Stomach smooth muscle (tissue), 2 donors: ENCODE data around the gene GSTM4.
A peak's percentile ranks its signal among the peaks of the same experiment; 100 is the strongest.

Source experiments
- H3K27ac ChIP-seq: one replicate; pipeline ENCODE4 v1.7.0; 2013; ENCODE audit warnings: mild to moderate bottlenecking, low read length, inconsistent platforms
- H3K27me3 ChIP-seq, 2 donors: one replicate each; pipeline ENCODE4 v1.7.0; 2013; ENCODE audit warnings: low read length in 2 of 2; ENCODE audit not compliant: insufficient read depth in 2 of 2, control insufficient read depth in 1 of 2
- H3K36me3 ChIP-seq, 2 donors: one replicate each; pipeline ENCODE4 v1.7.0; 2013; ENCODE audit warnings: low read length in 2 of 2; ENCODE audit not compliant: control insufficient read depth in 2 of 2, insufficient read depth in 2 of 2
- H3K4me1 ChIP-seq: one replicate; pipeline ENCODE4 v1.7.0; 2013; ENCODE audit warnings: low read length; ENCODE audit not compliant: control insufficient read depth, insufficient read depth
- H3K4me3 ChIP-seq, 2 donors: one replicate each; pipeline ENCODE4 v1.7.0; 2013; ENCODE audit warnings: low read length in 2 of 2
- H3K9ac ChIP-seq, 2 donors: one replicate each; pipeline ENCODE4 v1.7.0; 2013; ENCODE audit warnings: low read length in 2 of 2, mild to moderate bottlenecking in 1 of 2
- H3K9me3 ChIP-seq, 2 donors: one replicate each; pipeline ENCODE4 v1.7.0; 2013; ENCODE audit warnings: low read length in 2 of 2; ENCODE audit not compliant: control insufficient read depth in 2 of 2
- donor health status: healthy.
- donor health status: Pancreatic carcinoma.

GSTM4 gene

GRCh38 chr1:109632671-109633346 lies 23.1 kb upstream of the GSTM4 start:
- Histone ChIP-seq H3K4me3 (peak overlapping the region; percentile 7 to 40), H3K4me1 (peaks cover 36% of the 10 kb centered on the region), H3K9ac (peak overlapping the region; percentile 11 to 62), H3K27me3 (no peaks in the 10 kb centered on the region), H3K27ac (peak overlapping the region; percentile 82), H3K36me3 (peaks cover 15 to 20% of the 10 kb centered on the region in 2 donors), H3K9me3 (no peaks in the 10 kb centered on the region)

DNA sequence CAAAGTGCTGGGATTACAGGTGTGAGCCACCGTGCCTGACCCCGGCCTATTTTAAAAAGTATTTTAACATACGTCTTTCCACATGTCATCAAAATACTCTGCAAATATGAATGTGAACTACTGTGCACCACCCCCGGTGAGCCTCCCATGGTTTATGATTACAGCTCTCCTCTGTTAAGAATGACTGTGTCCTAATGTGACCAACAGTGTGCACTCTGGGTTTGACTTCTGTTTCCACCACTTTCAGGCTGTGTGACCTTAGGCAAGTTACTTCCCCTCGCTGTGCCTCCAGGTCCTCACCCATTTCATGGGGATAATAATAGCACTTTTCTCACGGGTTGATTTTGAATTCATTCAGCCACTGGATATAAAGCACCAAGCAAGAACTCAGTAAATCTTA lies 21.6 kb upstream of the GSTM4 start:
- H3K27ac ChIP-seq: no peak overlapping the region
- no peak overlapping the region for H3K4me3 ChIP-seq
- no peak overlapping the region for H3K9ac ChIP-seq
- H3K9me3 ChIP-seq: no peaks in the 10 kb centered on the region
- peaks cover 9% of the 10 kb centered on the region in 2 donors for H3K36me3 ChIP-seq
- peaks cover 36% of the 10 kb centered on the region for H3K4me1 ChIP-seq
- no peaks in the 10 kb centered on the region for H3K27me3 ChIP-seq

- Histone ChIP-seq H3K36me3 (peaks cover 5 to 7% of the 10 kb centered on the region in 2 donors), H3K4me1 (peaks cover 37% of the 10 kb centered on the region), H3K4me3 (no peak overlapping the region), H3K9ac (no peak overlapping the region), H3K27me3 (no peaks in the 10 kb centered on the region), H3K27ac (no peak overlapping the region), H3K9me3 (no peaks in the 10 kb centered on the region)
Observed at GRCh38 chr1:109634771-109635750, 20.8 kb upstream of the GSTM4 start.

GRCh38 chr1:109635862-109636200 lies 20.1 kb upstream of the GSTM4 start:
- Histone ChIP-seq H3K9me3 (no peaks in the 10 kb centered on the region), H3K4me3 (peak overlapping the region in 1 of 2 donors; percentile 6), H3K9ac (no peak overlapping the region), H3K27me3 (no peaks in the 10 kb centered on the region), H3K36me3 (peaks cover 2 to 4% of the 10 kb centered on the region in 2 donors), H3K27ac (no peak overlapping the region), H3K4me1 (peaks cover 38% of the 10 kb centered on the region)

DNA sequence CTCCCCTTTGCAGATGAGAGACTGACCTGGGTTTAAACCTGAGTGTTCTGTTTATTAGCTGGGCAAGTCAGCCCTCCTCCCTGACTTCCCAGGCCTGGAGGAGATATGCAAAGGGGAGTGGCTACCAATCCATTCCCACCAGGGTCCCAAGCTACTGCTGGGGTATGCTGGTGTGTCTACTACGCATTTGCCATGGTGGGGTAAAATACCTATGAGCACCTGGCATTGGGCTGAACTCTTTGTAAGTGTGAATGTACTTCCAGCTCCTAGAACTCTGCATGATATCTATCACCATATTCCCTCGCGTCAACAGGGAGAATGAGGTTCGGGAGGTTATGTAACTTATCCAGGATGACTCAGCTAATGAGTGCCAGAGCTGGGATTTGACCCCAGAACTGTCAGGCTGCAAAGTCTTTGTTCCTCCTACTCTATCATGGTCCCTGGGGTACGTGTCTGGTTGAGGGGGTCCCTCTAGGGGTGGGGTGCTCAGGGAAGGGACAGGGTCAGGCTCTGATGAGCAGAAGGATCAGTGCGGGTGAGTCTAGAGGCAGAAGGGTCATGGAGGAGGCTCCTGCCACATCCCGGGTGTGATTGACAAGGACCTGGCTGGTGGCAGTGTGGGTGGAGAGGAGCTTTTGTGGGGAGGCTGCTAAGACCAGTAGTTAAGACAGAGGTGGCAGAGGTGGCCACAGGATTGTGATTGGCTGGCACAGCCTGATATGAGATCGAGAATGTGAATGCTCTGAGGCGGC lies 19.5 kb upstream of the GSTM4 start:
- Histone ChIP-seq H3K9me3 (no peaks in the 10 kb centered on the region), H3K4me1 (peaks cover 35% of the 10 kb centered on the region), H3K27ac (no peak overlapping the region), H3K4me3 (peak overlapping the region; percentile 6 to 29), H3K36me3 (no peaks in the 10 kb centered on the region), H3K27me3 (no peaks in the 10 kb centered on the region), H3K9ac (no peak overlapping the region)

- no peak overlapping the region for H3K4me3 ChIP-seq
- H3K27me3 ChIP-seq: no peaks in the 10 kb centered on the region
- no peak overlapping the region for H3K9ac ChIP-seq
- H3K9me3 ChIP-seq: no peaks in the 10 kb centered on the region
- H3K36me3 ChIP-seq: no peaks in the 10 kb centered on the region
- peaks cover 25% of the 10 kb centered on the region for H3K4me1 ChIP-seq
- H3K27ac ChIP-seq: no peak overlapping the region
Observed at GRCh38 chr1:109637446-109637845, 18.5 kb upstream of the GSTM4 start.

DNA sequence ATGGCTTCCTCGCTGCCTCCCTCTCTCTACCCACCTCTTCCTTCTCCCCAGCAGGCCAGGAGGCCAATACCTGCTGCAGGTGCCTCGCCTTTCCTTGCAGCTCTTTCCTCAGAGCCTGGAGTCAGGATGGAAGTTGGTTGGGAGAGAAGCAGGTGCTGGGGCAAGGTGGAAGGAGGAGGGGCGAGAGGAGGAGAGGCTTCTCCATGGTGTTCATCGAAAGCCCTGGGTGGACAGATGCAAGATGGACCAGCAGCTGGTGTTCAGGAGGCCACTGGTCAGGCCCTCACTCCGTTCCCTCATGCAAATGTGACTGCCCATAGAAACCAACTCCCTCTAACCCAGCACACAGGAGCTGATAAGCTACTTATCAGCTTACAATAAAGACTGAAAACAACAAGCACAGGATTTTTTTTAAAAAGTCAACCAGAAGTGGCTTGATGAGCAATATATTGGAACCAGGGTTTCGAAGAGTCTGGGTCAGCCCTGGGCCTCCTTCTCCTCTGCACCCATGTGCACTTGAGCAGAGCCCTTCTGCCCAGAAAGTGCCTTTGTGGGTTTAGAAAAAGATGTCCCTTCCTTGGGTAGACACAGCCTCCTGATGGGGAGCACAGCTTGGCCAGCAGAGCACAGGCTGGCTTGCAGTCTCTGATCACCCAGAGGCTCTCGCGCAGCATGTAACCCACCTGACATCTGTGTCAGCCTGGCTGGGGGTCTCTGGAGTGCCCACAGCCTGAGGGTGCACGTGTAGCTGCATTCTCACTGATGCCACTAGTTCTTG lies 16.6 kb upstream of the GSTM4 start:
- H3K9me3 ChIP-seq: no peaks in the 10 kb centered on the region
- no peaks in the 10 kb centered on the region for H3K36me3 ChIP-seq
- H3K4me3 ChIP-seq: no peak overlapping the region
- no peak overlapping the region for H3K27ac ChIP-seq
- peaks cover 20% of the 10 kb centered on the region for H3K4me1 ChIP-seq
- H3K27me3 ChIP-seq: no peaks in the 10 kb centered on the region
- H3K9ac ChIP-seq: no peak overlapping the region

DNA sequence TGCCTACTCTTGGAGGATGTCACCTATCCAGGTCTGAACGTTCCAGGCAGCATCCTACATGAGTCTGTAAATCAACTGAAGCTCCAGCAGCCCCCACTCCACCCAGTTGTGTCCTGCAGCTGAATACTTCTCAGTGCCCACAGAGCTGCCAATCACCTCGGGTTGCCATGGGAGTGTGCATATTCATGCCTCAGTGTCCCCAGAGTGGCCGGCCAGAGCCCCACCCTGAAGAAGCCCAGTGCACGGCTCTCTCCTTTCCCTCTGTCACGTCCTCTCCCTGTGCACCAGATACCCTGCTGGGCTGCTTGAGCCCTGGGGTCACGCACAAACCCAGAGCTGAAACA lies 16.1 kb upstream of the GSTM4 start:
- H3K4me3 ChIP-seq: no peak overlapping the region
- H3K4me1 ChIP-seq: peaks cover 23% of the 10 kb centered on the region
- H3K36me3 ChIP-seq: no peaks in the 10 kb centered on the region
- no peaks in the 10 kb centered on the region for H3K9me3 ChIP-seq
- no peak overlapping the region for H3K9ac ChIP-seq
- no peak overlapping the region for H3K27ac ChIP-seq
- no peaks in the 10 kb centered on the region for H3K27me3 ChIP-seq

DNA sequence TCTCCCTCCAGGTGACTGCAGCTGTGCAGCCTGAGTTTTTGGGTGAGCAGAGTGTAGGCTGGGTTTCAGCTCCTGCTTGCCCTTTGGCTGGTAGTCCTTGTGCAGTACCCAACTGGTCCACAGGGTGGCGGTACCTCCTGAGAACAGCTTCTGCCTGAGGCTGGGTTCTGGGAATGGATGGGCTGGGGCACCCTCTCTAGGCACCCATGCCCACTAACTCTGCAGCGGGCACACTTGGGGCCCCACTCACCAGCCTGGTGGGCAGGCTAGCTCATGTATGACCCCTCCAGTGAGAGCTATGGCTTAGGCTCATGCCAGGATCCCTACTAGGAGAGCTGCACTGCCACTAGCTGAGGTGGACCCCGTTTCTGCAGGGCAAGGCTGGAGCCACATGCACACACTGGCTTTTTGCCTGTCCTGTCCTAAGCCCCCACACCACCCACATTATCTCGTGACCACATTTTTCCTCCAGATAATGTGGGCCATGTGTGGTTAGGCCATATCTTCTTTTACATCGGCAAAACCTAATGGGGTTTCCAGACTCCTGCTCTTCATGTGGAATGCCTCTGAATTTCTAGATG lies 15.5 kb upstream of the GSTM4 start:
- H3K4me1 ChIP-seq: peaks cover 23% of the 10 kb centered on the region
- H3K9ac ChIP-seq: no peak overlapping the region
- H3K27me3 ChIP-seq: no peaks in the 10 kb centered on the region
- H3K36me3 ChIP-seq: no peaks in the 10 kb centered on the region
- H3K27ac ChIP-seq: no peak overlapping the region
- no peaks in the 10 kb centered on the region for H3K9me3 ChIP-seq
- H3K4me3 ChIP-seq: no peak overlapping the region
